HepG2 (cell line): ENCODE data around the gene TM6SF1. TPM values are rescaled to one million over a fixed set of nuclear protein-coding genes. Genes with fewer than 3 reads are reported as not detected.

Experiments
- BORCS8-MEF2B ChIP-seq: sonication (generic); formaldehyde crosslinking; IDR thresholded peaks from 2 replicates; pipeline ENCODE4 v1.8.0; 2022; ENCODE audit warnings: mild to moderate bottlenecking, missing genetic modification reagents
- ESRRA ChIP-seq: sonication (generic); formaldehyde crosslinking; IDR thresholded peaks from 2 replicates; pipeline ENCODE4 v1.5.1; 2020; ENCODE audit warnings: mild to moderate bottlenecking, low read depth, missing genetic modification reagents
- LCORL ChIP-seq, 2 experiments: fragments of 450-650 bp in 1 of 2; sonication (generic) in 1 of 2; formaldehyde crosslinking in 1 of 2; IDR thresholded peaks; 2 replicates each; pipeline versions ENCODE4 v1.5.0 to v1.6.1; 2017 to 2020; ENCODE audit warnings: antibody characterized with exemption in 1 of 2, missing genetic modification reagents in 1 of 2
- NFIB ChIP-seq: sonication (generic); formaldehyde crosslinking; IDR thresholded peaks from 2 replicates; pipeline ENCODE4 v1.9.0; 2021; ENCODE audit warnings: missing genetic modification reagents, mild to moderate bottlenecking, borderline replicate concordance
- RARA ChIP-seq: IDR thresholded peaks from 2 replicates; pipeline ENCODE4 v1.6.1; 2016; ENCODE audit warnings: missing genetic modification reagents, missing compliant biosample characterization
- RXRA ChIP-seq: sonication (generic); formaldehyde crosslinking; IDR thresholded peaks from 2 replicates; pipeline ENCODE4 v1.5.1; 2020; ENCODE audit warnings: missing genetic modification reagents
- SATB2 ChIP-seq: sonication (generic); formaldehyde crosslinking; IDR thresholded peaks from 2 replicates; pipeline ENCODE4 v1.5.0; 2020; ENCODE audit warnings: missing genetic modification reagents
- SP1 ChIP-seq, 2 experiments: fragments of 450-650 bp in 1 of 2; sonication (generic) in 1 of 2; formaldehyde crosslinking in 1 of 2; IDR thresholded peaks; 2 replicates each; pipeline versions ENCODE4 v1.4.0 to v1.6.1; 2016 to 2020; ENCODE audit warnings: missing genetic modification reagents in 1 of 2
- SP140L ChIP-seq: sonication (generic); formaldehyde crosslinking; IDR thresholded peaks from 2 replicates; pipeline ENCODE4 v1.4.0; 2020; ENCODE audit warnings: missing genetic modification reagents, borderline replicate concordance
- ZNF136 ChIP-seq: sonication (generic); formaldehyde crosslinking; IDR thresholded peaks from 2 replicates; pipeline ENCODE4 v1.8.1; 2022; ENCODE audit warnings: low read depth, mild to moderate bottlenecking, moderate library complexity, missing genetic modification reagents
- ZNF235 ChIP-seq: sonication (generic); formaldehyde crosslinking; IDR thresholded peaks from 2 replicates; pipeline ENCODE4 v1.8.1; 2023; ENCODE audit warnings: mild to moderate bottlenecking, missing genetic modification reagents, borderline replicate concordance
- ZNF501 ChIP-seq: sonication (generic); formaldehyde crosslinking; IDR thresholded peaks from 2 replicates; pipeline ENCODE4 v1.5.1; 2020; ENCODE audit warnings: mild to moderate bottlenecking, moderate library complexity, missing genetic modification reagents
- ZNF607 ChIP-seq: sonication (generic); formaldehyde crosslinking; IDR thresholded peaks from 2 replicates; pipeline ENCODE4 v1.5.1; 2020; ENCODE audit warnings: missing genetic modification reagents, mild to moderate bottlenecking, borderline replicate concordance
- ZNF773 ChIP-seq: sonication (generic); formaldehyde crosslinking; IDR thresholded peaks from 2 replicates; pipeline ENCODE4 v1.4.0; 2020; ENCODE audit warnings: missing genetic modification reagents, borderline replicate concordance
- polyA plus RNA-seq, 8 experiments: library from polyadenylated mRNA; depleted of rRNA in 3 of 8; stranded (reverse) in 7 of 8; unstranded in 1 of 8; fragments of >200 nt; fragmentation: Illumina TruSeq in 4 of 8; extraction: Trizol in 4 of 8; gene quantifications; 2 replicates each; pipeline versions ENCODE4 v1.2.1 to v1.2.3, GENCODE V29; 2011 to 2016; ENCODE audit warnings: low read depth in 4 of 8, missing spikeins in 1 of 8, mixed read lengths in 1 of 8; ENCODE audit not compliant: insufficient read depth in 1 of 8
- total RNA-seq, 5 experiments: library from RNA; depleted of rRNA; stranded (reverse); fragments of >200 nt; fragmentation: Illumina TruSeq; extraction: Trizol; gene quantifications; 2 replicates each; pipeline ENCODE4 v1.2.3, GENCODE V29; 2016; ENCODE audit warnings: low read depth in 1 of 5
- TF ChIP-seq, protein P1 (sequence below): fragments of 450-650 bp; IDR thresholded peaks from 2 replicates; pipeline ENCODE4 v1.6.1; 2017
- TF ChIP-seq, protein P2 (sequence below): sonication (generic); formaldehyde crosslinking; IDR thresholded peaks from 2 replicates; pipeline ENCODE4 v1.8.0; 2022; ENCODE audit warnings: low read depth, missing genetic modification reagents

TM6SF1 gene
- total and polyA plus RNA-seq, 2 of the 13 experiments (the other 11 are each of a cell fraction or from before 2014, with no cell fraction given), result not detected

- TF ChIP-seq RARA (CRISPR knock-in tag) (0 out of 2 replicates have a peak, but pooled peaks have one; percentile 33), RXRA (CRISPR knock-in tag) (no peak), ZNF607 (CRISPR knock-in tag) (no peak), NFIB (CRISPR knock-in tag) (no peak), ESRRA (CRISPR knock-in tag) (peak; percentile 24; the same call in 1 of the 2 replicates), SP1 (IDR thresholded peaks at IDR 0.05) (no peak), SP1 (CRISPR knock-in tag; IDR thresholded peaks at IDR 0.05) (no peak; the same call in 1 of the 2 replicates), ZNF773 (CRISPR knock-in tag) (no peak), BORCS8-MEF2B (CRISPR knock-in tag) (no peak), LCORL (IDR thresholded peaks at IDR 0.05) (no peak), LCORL (CRISPR knock-in tag; IDR thresholded peaks at IDR 0.05) (peak; percentile 30; the same call in 1 of the 2 replicates), SP140L (CRISPR knock-in tag) (no peak), ZNF501 (CRISPR knock-in tag) (no peak), SATB2 (CRISPR knock-in tag) (no peak), ZNF136 (CRISPR knock-in tag) (no peak), ZNF235 (CRISPR knock-in tag) (no peak)
- TF ChIP-seq, protein P1, sequence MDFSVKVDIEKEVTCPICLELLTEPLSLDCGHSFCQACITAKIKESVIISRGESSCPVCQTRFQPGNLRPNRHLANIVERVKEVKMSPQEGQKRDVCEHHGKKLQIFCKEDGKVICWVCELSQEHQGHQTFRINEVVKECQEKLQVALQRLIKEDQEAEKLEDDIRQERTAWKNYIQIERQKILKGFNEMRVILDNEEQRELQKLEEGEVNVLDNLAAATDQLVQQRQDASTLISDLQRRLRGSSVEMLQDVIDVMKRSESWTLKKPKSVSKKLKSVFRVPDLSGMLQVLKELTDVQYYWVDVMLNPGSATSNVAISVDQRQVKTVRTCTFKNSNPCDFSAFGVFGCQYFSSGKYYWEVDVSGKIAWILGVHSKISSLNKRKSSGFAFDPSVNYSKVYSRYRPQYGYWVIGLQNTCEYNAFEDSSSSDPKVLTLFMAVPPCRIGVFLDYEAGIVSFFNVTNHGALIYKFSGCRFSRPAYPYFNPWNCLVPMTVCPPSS, result no peak
- TF ChIP-seq, protein P2, sequence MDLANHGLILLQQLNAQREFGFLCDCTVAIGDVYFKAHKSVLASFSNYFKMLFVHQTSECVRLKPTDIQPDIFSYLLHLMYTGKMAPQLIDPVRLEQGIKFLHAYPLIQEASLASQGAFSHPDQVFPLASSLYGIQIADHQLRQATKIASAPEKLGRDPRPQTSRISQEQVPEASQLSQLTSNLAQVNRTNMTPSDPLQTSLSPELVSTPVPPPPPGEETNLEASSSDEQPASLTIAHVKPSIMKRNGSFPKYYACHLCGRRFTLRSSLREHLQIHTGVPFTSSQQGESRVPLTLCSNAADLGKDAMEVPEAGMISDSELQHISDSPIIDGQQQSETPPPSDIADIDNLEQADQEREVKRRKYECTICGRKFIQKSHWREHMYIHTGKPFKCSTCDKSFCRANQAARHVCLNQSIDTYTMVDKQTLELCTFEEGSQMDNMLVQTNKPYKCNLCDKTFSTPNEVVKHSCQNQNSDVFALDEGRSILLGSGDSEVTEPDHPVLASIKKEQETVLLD (CRISPR knock-in tag), result no peak
Measured at GRCh38 chr15:83066734-83067637, 40.5 kb upstream of the TM6SF1 start, which contains the start of gene BTBD1 (continued).
